GM10847 (cell line): ENCODE results near the gene PUS7.

Experiments
- POLR2A ChIP-seq: IDR thresholded peaks from 2 replicates; pipeline ENCODE4 v1.6.1; 2011; ENCODE audit not compliant: insufficient read length; ENCODE audit errors: extremely low read depth

The PUS7 gene

GRCh38 chr7:105462765-105463420, 59.2 kb downstream of the PUS7 start:
- TF ChIP-seq POLR2A, result no peak

- no peak for TF ChIP-seq POLR2A
Observed at GRCh38 chr7:105461518-105461917, 60.6 kb downstream of the PUS7 start.

DNA sequence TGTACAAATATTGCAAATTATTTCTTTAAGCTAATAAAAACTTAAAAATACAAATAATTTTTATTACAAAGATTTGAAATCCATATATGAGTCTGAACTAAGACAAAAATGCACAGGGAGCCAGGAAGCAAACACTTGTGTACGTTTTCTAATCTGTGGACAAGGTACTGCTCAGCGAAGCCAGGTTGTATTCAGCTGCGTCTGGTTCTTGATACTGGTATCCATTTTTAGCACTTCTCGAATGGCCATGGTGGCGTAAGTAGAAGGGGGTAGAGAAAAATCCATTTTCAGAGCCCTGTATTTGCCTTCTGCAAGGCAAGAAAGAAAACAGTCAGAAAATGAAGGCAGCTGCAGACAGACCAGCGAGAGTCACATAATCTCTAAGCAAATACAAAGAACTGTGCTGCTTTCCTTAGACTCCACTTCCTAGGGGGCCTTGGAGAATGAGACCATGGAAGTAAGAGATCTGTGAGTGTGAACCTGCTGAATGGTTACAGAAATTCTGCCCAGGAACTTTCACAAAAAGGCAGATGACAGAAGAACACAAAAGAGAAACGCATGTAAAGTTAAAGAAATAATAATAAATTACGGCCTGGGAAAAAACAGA, 64.3 kb downstream of the PUS7 start:
- TF ChIP-seq POLR2A, result no peak

DNA sequence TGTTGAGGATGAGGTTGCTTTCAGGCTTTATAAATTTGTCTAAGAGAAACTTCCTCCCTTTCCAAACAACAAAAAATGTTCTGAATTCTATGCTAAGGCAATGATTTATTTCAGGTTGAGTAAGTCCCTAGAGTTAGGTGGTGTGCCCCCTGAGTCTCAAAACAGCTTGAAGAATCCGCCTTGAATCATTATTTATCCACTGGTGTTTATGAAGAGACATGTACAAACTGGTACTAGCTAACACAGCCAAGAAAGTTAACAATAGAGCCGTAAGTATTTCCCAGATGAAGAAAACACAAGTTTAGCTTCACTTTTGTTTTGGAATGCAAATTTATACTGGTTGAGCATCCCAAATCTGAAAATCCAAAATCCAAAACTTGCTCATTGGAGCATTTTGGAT, 67.2 kb downstream of the PUS7 start:
- no peak for TF ChIP-seq POLR2A

GRCh38 chr7:105454095-105454747, 67.8 kb downstream of the PUS7 start:
- TF ChIP-seq POLR2A, result no peak

GRCh38 chr7:105452085-105452484, 70.0 kb downstream of the PUS7 start:
- TF ChIP-seq POLR2A, result no peak

DNA sequence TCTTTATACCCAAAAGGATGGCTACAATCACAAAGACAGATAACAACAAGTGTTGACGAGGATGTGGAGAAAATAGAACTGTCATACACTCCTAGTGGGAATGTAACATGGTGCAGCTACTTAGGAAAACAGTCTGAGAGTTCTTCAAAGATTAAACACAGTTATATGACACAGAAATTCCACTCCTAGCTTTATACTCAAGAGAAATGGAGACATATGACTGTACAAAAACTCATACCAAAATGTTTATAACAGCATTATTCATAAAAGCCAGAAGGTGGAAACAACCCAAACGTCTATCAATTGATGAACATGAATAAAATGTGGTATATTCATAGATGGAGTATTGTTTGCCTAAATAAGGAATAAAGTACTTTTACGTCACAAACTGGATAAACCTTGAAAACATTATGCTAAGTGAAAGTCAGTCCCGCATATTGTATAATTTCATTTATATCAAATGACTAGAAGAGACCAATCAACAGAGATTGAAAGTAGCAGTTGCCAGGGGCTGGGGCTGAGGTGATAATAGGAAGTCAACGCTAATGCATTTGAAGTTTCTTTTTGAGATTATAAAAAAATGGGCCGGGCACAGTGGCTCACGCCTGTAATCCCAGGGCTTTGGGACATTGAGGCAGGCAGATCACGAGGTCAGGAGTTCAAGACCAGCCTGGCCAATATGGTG, 71.8 kb downstream of the PUS7 start:
- no peak for TF ChIP-seq POLR2A

DNA sequence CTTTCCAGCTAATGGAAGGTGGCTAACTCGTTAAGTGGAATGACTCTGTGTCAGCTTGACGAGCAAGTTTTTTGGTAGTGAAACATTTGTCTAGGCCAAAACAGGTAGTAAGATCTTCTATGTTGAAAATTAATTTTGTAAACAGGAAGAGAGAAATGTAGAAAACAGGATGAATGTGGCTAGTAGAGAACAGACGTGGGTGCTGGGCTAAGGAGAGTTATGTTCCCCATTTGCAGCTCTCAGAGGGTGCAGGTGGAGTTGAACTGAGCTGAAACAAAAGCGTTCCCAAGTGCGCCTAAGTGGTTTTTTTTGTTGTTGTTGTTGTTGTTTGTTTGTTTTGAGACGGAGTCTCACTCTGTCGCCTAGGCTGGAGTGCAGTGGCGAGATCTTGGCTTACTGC, 73.9 kb downstream of the PUS7 start:
- no peak for TF ChIP-seq POLR2A

DNA sequence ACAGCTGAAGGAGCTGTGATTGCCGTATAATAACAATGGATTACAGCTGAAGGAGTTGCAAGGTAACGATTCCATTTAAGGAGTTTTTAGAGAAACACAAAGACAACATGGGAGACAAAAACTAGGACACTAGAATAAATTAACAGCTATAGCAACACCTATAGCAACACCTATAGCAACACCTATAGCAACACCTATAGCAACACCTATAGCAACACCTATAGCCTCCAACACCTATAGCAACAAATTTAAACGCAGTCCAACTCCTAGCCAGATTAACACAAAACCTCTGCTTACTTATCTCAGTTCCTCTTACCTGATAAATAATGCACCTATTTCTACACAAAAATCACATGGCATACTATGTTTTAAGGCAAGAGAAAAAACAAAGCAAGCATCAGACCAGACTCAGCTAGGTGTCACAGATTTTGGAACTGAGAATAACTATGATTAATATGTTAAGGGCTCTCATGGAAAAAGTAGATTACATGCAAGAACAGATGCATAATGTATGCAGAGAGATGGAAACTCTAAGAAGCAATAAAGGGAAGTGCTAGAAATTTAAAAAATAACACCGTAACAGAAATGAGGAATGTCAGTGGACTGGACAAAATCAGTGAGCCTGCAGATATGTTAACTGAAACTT, 77.6 kb downstream of the PUS7 start:
- no peak for TF ChIP-seq POLR2A

DNA sequence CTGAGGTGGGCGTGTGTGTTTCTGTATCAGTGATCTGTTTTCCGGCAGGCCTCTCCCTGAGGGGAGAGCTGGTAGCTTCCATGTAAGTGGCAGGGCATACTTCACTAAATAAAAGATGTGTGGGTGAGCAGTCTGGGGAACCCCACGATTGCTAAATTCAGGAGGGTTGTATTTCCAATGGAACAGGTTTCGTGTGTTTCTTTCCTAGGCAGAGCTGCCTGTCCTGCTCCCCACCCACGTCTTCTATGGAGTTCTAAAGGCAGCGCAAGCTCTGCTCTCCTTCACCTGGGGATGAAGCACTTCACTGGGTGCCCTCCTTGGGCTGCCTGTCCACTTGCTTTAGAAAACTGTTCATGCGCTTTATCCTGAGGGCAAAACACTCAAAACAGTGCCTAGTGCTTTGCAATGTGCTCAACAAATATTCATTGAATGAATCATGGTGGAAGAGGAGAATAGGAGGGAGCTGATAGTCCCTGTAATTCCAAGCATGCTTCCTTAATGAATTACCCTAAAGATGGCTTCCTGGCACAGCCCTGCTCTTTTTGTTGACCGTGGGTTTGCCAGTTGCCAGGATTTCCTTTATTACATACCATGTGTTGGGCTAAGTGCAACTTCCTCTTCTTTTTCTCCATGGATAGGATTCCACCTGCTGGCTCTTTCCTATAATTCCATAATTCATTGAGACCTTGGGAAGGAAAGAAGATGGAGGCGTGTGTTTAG, 82.7 kb downstream of the PUS7 start:
- TF ChIP-seq POLR2A, result no peak

DNA sequence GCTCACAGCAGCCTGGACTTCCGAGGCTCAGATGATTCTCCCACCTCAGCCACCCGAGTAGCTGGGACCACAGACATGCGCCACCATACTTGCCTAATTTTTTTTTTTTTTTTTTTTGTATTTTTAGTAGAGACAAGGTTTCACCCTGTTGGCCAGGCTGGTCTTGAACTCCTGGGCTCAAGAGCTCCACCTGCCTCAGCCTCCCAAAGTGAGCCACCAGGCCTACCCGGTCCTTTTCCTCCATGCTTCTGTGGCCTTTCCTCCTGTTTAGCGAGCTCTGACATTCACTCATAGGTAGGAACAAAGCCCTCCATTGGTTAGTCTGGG, 83.3 kb downstream of the PUS7 start:
- TF ChIP-seq POLR2A, result no peak

DNA sequence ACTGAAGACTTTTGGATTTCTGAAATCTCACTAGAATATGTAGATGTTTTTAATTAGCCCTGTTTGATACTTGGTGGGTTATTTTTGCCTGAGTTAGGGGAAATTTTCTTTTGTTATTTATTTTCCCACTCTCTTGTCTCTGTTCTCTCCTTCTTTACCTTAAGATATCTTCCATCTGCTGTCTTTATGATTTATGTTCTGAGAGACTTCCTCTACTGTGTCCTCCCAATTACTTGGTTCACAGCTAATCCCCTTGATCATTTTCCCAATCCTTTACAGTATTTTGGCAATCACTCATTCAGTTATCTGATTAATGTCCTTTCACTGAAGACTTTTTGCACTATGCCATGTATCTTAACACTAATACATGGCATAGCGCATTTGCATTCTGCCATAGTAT, 83.8 kb downstream of the PUS7 start:
- no peak for TF ChIP-seq POLR2A

GRCh38 chr7:105429746-105430612, 92.1 kb downstream of the PUS7 start:
- TF ChIP-seq POLR2A, result no peak

DNA sequence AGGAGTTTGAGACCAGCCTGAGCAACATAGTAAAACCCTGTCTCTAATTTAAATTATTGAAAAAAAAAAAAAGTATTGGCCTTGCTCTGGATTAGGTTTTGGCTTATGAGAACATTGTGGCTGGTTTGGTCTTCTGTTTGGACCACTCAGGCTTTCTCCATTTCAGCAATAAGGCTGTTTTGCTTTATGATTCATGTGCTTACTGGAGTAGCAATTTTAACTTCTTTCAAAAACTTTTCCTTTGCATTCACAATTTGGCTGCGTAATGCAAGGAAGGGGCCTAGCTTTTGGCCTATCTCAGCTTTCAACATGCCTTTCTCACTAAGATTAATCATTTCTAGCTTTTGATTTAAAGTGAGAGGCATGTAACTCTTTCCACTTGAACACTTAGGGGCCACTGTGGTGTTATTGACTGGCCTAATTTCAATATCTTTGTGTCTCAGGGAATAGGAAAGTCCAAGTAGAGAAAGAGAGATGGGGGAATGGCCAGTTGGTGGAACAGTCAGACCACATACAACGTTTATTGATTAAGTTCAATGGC, 95.4 kb downstream of the PUS7 start:
- no peak for TF ChIP-seq POLR2A
